GM12864 (cell line): ENCODE measurements around the gene ERC1.
A peak's percentile ranks its signal among the peaks of the same experiment; 100 is the strongest.

ENCODE experiments used
- DNase-seq: peaks from one replicate; pipeline ENCODE4 v3.0.0-alpha.2; 2011; ENCODE audit warnings: low read depth
- H3K4me3 ChIP-seq: 2 replicates; pipeline ENCODE4 v1.5.1; 2011; ENCODE audit warnings: mild to moderate bottlenecking, low read depth, low read length, control low read depth
- TF ChIP-seq, protein P1 (sequence below): IDR thresholded peaks from 2 replicates; pipeline ENCODE4 v1.5.1; 2011; ENCODE audit warnings: low read depth, mild to moderate bottlenecking, moderate library complexity, low read length, control low read depth, inconsistent platforms; ENCODE audit errors: missing control alignments

Gene ERC1

GRCh38 chr12:1080520-1081223, 89.6 kb downstream of the ERC1 start:
- TF ChIP-seq, protein P1, sequence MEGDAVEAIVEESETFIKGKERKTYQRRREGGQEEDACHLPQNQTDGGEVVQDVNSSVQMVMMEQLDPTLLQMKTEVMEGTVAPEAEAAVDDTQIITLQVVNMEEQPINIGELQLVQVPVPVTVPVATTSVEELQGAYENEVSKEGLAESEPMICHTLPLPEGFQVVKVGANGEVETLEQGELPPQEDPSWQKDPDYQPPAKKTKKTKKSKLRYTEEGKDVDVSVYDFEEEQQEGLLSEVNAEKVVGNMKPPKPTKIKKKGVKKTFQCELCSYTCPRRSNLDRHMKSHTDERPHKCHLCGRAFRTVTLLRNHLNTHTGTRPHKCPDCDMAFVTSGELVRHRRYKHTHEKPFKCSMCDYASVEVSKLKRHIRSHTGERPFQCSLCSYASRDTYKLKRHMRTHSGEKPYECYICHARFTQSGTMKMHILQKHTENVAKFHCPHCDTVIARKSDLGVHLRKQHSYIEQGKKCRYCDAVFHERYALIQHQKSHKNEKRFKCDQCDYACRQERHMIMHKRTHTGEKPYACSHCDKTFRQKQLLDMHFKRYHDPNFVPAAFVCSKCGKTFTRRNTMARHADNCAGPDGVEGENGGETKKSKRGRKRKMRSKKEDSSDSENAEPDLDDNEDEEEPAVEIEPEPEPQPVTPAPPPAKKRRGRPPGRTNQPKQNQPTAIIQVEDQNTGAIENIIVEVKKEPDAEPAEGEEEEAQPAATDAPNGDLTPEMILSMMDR, result no peak
- peak overlapping the region; percentile 16; the same call in 1 of the 2 replicates for H3K4me3 ChIP-seq
- DNase-seq, result no peak

DNA sequence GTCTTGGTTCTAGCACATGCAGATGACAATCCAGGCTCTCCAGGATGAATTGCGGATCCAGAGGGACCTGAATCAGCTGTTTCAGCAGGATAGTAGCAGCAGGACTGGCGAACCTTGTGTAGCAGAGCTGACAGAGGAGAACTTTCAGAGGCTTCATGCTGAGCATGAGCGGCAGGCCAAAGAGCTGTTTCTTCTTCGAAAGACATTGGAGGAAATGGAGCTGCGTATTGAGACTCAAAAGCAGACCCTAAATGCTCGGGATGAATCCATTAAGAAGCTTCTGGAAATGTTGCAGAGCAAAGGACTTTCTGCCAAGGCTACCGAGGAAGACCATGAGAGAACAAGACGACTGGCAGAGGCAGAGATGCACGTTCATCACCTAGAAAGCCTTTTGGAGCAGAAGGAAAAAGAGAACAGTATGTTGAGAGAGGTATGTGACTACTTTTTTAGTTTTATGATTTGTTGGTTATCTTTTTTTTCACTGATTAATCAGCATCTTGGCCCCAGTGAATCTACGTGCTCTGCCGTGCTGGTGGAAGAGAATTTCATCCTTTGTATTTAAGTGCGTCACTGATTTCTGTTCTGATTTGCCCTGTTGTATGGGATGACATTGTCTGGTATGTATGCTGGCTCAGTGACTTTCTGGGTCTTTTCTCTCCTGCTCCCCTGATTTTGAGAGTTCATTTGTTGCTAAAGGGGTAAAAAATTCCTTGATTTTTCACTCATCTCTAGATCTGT, 92.3 kb downstream of the ERC1 start:
- H3K4me3 ChIP-seq, result no peak overlapping the region
- DNase-seq, result no peak
- TF ChIP-seq, protein P1, result no peak

GRCh38 chr12:1083889-1084262, 92.9 kb downstream of the ERC1 start:
- no peak for DNase-seq
- TF ChIP-seq, protein P1, result no peak
- no peak overlapping the region for H3K4me3 ChIP-seq

DNA sequence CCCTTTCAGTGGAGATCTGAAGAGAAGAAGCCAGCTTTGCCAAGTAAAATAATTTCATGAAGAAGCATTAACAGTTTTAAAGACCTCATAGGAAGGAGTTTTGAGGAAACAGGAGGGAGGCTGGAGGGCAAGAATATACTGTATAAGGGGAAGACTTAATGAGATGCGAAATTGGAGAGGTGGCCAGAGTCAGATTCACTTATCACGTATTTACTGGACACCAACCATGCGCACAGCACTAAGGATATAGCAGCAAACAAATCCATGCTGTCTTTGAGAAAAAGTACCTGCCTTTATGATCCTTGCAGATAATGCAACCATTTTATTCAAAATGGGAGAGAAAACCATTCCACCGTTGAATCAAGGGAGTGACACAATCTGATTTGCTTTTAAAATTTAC, 100.3 kb downstream of the ERC1 start:
- DNase-seq, result no peak
- TF ChIP-seq, protein P1, result no peak
- no peak overlapping the region for H3K4me3 ChIP-seq

DNA sequence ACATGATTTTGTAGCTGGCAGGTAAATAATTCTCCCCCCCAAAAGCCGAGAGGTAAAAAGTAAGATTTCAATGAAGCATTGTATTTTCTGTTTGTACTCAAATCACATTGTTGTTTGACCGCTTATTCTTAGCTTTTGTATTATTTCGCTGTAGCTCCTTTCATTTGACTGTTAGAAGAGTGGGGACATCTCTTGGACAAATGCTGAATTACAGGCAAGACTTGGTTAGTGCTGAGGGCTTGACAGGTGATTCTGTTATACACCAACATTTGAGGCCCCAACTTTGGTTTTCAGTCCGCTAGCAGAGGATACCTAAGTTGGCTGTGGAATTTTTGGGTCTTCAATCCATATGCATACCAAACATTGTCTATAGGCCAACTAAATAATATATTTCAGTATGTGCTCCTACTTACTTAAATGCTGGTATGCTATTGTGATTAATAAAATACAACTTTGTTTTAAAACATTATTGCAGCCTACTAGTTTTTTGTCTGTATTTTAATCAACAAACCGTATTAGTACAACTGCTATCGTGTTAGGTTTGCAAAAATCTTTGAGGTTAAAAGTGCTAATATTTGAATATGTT, 102.2 kb downstream of the ERC1 start:
- TF ChIP-seq, protein P1, result peak; percentile 71
- no peak for DNase-seq
- no peak overlapping the region for H3K4me3 ChIP-seq

DNA sequence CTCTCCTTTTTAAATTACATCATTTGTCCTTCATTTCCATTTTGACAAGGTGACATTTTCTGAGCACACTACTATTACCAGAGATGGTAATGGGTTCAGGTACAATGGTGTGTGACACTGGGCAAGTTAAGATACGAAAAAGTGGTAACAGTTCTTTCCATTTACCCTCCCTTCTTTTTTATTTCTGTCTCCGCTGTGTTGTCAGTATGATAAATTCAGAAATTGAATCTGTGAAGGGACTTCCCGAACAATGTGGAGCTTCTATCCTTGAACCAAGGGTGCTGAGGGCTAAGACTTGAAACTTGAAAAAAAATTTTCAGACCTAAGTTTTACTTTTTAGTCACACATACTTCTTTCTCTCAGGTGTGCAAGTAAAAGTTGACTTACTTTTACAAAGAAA, 103.7 kb downstream of the ERC1 start:
- TF ChIP-seq, protein P1, result no peak
- DNase-seq, result no peak
- no peak overlapping the region for H3K4me3 ChIP-seq
